ENCODE measurements around the gene MXRA8. TPM values are rescaled to one million over a fixed set of nuclear protein-coding genes. Genes with fewer than 3 reads are reported as not detected.

The MXRA8 gene
- total RNA-seq, 1 donor from 2014 or later, result 20.2 TPM

DNA sequence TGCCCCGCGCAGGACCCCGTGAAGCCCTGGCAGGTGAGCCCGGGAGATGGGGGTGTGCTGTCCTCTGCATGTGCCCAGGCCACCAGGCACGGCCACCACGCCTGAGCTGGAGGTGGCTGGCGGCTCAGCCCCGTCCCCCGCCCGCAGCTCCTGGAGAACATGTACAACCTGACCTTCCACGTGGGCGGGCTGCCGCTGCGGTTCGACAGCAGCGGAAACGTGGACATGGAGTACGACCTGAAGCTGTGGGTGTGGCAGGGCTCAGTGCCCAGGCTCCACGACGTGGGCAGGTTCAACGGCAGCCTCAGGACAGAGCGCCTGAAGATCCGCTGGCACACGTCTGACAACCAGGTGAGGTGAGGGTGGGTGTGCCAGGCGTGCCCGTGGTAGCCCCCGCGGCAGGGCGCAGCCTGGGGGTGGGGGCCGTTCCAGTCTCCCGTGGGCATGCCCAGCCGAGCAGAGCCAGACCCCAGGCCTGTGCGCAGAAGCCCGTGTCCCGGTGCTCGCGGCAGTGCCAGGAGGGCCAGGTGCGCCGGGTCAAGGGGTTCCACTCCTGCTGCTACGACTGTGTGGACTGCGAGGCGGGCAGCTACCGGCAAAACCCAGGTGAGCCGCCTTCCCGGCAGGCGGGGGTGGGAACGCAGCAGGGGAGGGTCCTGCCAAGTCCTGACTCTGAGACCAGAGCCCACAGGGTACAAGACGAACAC lies 25.4 kb downstream of the MXRA8 start:
- TF ChIP-seq CTCF (IDR thresholded peaks at IDR 0.05; ENCODE audit: borderline replicate concordance), result no peak
- peaks cover 30% of the 10 kb centered on the region for H3K4me1 ChIP-seq
- no peaks in the 10 kb centered on the region for H3K27me3 ChIP-seq (ENCODE audit: low read depth)
- no peak overlapping the region for H3K27ac ChIP-seq (replicated peaks)
- DNase-seq, result no peak
- intact Hi-C loops (cut with micrococcal nuclease), result no loop called here
- H3K9me3 ChIP-seq (replicated peaks), result no peaks in the 10 kb centered on the region
- peaks cover 35% of the 10 kb centered on the region for H3K36me3 ChIP-seq
- no peak overlapping the region for H3K4me3 ChIP-seq

DNA sequence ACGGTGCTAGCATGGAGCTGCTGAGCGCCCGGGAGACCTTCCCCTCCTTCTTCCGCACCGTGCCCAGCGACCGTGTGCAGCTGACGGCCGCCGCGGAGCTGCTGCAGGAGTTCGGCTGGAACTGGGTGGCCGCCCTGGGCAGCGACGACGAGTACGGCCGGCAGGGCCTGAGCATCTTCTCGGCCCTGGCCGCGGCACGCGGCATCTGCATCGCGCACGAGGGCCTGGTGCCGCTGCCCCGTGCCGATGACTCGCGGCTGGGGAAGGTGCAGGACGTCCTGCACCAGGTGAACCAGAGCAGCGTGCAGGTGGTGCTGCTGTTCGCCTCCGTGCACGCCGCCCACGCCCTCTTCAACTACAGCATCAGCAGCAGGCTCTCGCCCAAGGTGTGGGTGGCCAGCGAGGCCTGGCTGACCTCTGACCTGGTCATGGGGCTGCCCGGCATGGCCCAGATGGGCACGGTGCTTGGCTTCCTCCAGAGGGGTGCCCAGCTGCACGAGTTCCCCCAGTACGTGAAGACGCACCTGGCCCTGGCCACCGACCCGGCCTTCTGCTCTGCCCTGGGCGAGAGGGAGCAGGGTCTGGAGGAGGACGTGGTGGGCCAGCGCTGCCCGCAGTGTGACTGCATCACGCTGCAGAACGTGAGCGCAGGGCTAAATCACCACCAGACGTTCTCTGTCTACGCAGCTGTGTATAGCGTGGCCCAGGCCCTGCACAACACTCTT lies 26.2 kb downstream of the MXRA8 start:
- H3K27ac ChIP-seq (replicated peaks), result no peak overlapping the region
- TF ChIP-seq CTCF (IDR thresholded peaks at IDR 0.05; ENCODE audit: borderline replicate concordance), result no peak
- intact Hi-C loops (cut with micrococcal nuclease), result no loop called here

GRCh38 chr1:1331068-1331965 lies 27.0 kb downstream of the MXRA8 start, which contains the start of gene TAS1R3:
TAS1R3 (plus strand) TSS chr1:1331280; CDS start chr1:1331346, 66 bp downstream.
- Histone ChIP-seq H3K36me3 (peaks cover 34% of the 10 kb centered on the region), H3K4me1 (peaks cover 46% of the 10 kb centered on the region), H3K9me3 (replicated peaks) (no peaks in the 10 kb centered on the region), H3K4me3 (no peak within 1 kb of the TSS), H3K27ac (replicated peaks) (peak within 1 kb of the TSS; percentile 6), H3K27me3 (ENCODE audit: low read depth) (no peaks in the 10 kb centered on the region)
- intact Hi-C loops (cut with micrococcal nuclease), result no loop called here
- no peak for TF ChIP-seq CTCF (IDR thresholded peaks at IDR 0.05; ENCODE audit: borderline replicate concordance)
- no peak for DNase-seq

More for the DNA sequence above, 26.2 kb downstream of the MXRA8 start:
- Histone ChIP-seq H3K4me1 (peaks cover 37% of the 10 kb centered on the region), H3K27me3 (ENCODE audit: low read depth) (no peaks in the 10 kb centered on the region), H3K4me3 (no peak overlapping the region), H3K36me3 (peaks cover 35% of the 10 kb centered on the region), H3K9me3 (replicated peaks) (no peaks in the 10 kb centered on the region)
- no peak for DNase-seq

DNA sequence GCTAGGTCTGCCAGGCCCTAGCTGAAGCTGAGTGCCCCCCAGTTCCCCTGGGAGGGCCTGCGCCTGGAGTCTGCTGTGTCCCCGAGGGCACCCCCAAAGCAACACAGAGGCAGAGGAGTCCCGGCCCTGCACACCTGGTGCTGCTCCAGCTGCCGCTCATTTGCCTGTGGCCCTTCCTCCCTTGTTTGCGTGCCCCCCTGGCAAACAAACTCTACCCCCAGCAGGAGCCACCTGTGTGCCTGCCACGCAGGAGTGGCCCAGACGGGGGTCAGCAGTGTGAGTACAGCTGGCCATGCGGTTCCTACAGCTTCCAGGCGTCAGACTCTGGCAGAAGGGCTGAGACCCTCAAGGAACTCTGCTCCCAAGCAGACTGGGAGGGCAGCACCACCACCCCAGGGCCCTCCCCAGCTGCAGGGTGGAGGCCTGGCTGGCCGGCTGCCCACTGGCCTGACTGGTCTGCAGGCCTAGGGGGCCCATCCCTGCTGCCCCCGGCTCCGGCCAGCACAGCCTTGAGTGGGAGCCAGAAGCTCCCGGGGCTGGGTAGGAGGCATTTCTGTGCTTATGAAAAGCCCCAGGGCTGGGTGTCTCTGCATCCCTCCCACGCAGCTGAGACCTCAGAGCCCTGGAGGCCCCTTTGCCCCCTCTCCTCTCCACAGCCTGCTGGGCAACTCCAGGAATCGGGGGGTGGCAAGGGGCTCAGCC lies 27.8 kb downstream of the MXRA8 start:
- peaks cover 54% of the 10 kb centered on the region for H3K4me1 ChIP-seq
- intact Hi-C loops (cut with micrococcal nuclease), result no loop called here
- H3K36me3 ChIP-seq, result peaks cover 32% of the 10 kb centered on the region
- no peak for DNase-seq
- H3K4me3 ChIP-seq, result no peak overlapping the region
- peak overlapping the region; percentile 6 for H3K27ac ChIP-seq (replicated peaks)
- no peaks in the 10 kb centered on the region for H3K27me3 ChIP-seq (ENCODE audit: low read depth)
- TF ChIP-seq CTCF (IDR thresholded peaks at IDR 0.05; ENCODE audit: borderline replicate concordance), result no peak
- H3K9me3 ChIP-seq (replicated peaks), result no peaks in the 10 kb centered on the region
